ENCODE data around the gene LRRC36.

Gene LRRC36

GRCh38 chr16:67430504-67430976, 103.9 kb downstream of the LRRC36 start:
- Histone ChIP-seq H3K4me1 (peaks cover 20% of the 10 kb centered on the region), H4K20me1 (peaks cover 45% of the 10 kb centered on the region), H3K9me3 (no peaks in the 10 kb centered on the region), H3K27ac (no peak overlapping the region), H3K9ac (no peak overlapping the region), H3K4me2 (peak overlapping the region; percentile 67), H3K27me3 (peaks cover 66% of the 10 kb centered on the region), H3K4me3 (peak overlapping the region; percentile 56), H3K36me3 (no peaks in the 10 kb centered on the region)
- TF ChIP-seq Cebpa-rat (IDR thresholded peaks at IDR 0.05): no peak

GRCh38 chr16:67430977-67431774, 104.6 kb downstream of the LRRC36 start, which contains the start of gene HSD11B2:
TSS of gene HSD11B2 (plus strand) at chr16:67431121. CDS start at chr16:67431249, 128 bp downstream.
- peaks cover 24% of the 10 kb centered on the region for H3K4me1 ChIP-seq

GRCh38 chr16:67431775-67432505, 105.3 kb downstream of the LRRC36 start:
- Histone ChIP-seq H3K4me2 (peak overlapping the region; percentile 71), H3K9me3 (no peaks in the 10 kb centered on the region), H4K20me1 (peaks cover 50% of the 10 kb centered on the region), H3K36me3 (peaks cover 6% of the 10 kb centered on the region; the same call in 1 of the 2 replicates), H3K4me1 (peaks cover 24% of the 10 kb centered on the region), H3K27ac (no peak overlapping the region), H3K27me3 (peaks cover 63% of the 10 kb centered on the region), H3K9ac (no peak overlapping the region), H3K4me3 (peak overlapping the region; percentile 61; the same call in 1 of the 2 replicates)
- no peak for TF ChIP-seq Cebpa-rat (IDR thresholded peaks at IDR 0.05)

More at GRCh38 chr16:67430977-67431774, 104.6 kb downstream of the LRRC36 start, which contains the start of gene HSD11B2:
- H3K36me3 ChIP-seq: no peaks in the 10 kb centered on the region
- peak within 1 kb of the TSS; percentile 71 for H3K4me2 ChIP-seq
- H3K9me3 ChIP-seq: no peaks in the 10 kb centered on the region
- H3K27ac ChIP-seq: no peak within 1 kb of the TSS
- H4K20me1 ChIP-seq: peaks cover 49% of the 10 kb centered on the region
- peaks cover 66% of the 10 kb centered on the region for H3K27me3 ChIP-seq
- H3K9ac ChIP-seq: no peak within 1 kb of the TSS
- TF ChIP-seq Cebpa-rat (IDR thresholded peaks at IDR 0.05): no peak
- peak within 1 kb of the TSS; percentile 61 for H3K4me3 ChIP-seq

DNA sequence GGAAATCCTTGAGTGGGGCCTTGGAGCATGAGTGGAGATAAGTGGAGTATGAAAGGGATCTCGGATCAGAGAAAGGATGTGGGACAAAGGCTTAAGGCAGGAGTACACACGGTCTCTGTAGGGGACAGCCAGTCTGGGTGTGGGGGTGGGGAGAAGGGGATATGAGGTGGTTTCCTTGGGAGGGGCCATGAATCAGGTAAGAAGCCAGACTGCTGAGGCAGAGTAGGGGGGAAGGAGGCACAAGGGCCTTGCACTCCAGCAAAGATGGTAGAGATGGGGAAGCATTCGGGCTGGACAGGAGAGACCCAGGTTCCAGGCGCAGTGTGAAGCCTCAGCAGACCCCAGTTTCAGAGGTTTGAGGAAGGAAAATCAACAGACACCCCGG, 105.9 kb downstream of the LRRC36 start:
- Histone ChIP-seq H3K4me2 (no peak overlapping the region), H3K4me3 (no peak overlapping the region), H3K27me3 (peaks cover 60% of the 10 kb centered on the region), H3K4me1 (peaks cover 24% of the 10 kb centered on the region), H4K20me1 (peaks cover 55% of the 10 kb centered on the region), H3K9me3 (no peaks in the 10 kb centered on the region), H3K9ac (no peak overlapping the region), H3K36me3 (peaks cover 12% of the 10 kb centered on the region; the same call in 1 of the 2 replicates), H3K27ac (no peak overlapping the region)
- TF ChIP-seq Cebpa-rat (IDR thresholded peaks at IDR 0.05): no peak

- peaks cover 24% of the 10 kb centered on the region for H3K4me1 ChIP-seq
- no peak for TF ChIP-seq Cebpa-rat (IDR thresholded peaks at IDR 0.05)
- H3K27ac ChIP-seq: no peak overlapping the region
- peaks cover 52% of the 10 kb centered on the region for H3K27me3 ChIP-seq
- no peak overlapping the region for H3K4me3 ChIP-seq
- H3K9me3 ChIP-seq: no peaks in the 10 kb centered on the region
- peaks cover 19% of the 10 kb centered on the region for H3K36me3 ChIP-seq
- H4K20me1 ChIP-seq: peaks cover 62% of the 10 kb centered on the region
- H3K9ac ChIP-seq: no peak overlapping the region
- no peak overlapping the region for H3K4me2 ChIP-seq
Observed at GRCh38 chr16:67433131-67433719, 106.6 kb downstream of the LRRC36 start.

All from BLaER1 (cell line).